ENCODE results near the gene ANKRD34A.
A peak's percentile ranks its signal among the peaks of the same experiment; 100 is the strongest.

DNA sequence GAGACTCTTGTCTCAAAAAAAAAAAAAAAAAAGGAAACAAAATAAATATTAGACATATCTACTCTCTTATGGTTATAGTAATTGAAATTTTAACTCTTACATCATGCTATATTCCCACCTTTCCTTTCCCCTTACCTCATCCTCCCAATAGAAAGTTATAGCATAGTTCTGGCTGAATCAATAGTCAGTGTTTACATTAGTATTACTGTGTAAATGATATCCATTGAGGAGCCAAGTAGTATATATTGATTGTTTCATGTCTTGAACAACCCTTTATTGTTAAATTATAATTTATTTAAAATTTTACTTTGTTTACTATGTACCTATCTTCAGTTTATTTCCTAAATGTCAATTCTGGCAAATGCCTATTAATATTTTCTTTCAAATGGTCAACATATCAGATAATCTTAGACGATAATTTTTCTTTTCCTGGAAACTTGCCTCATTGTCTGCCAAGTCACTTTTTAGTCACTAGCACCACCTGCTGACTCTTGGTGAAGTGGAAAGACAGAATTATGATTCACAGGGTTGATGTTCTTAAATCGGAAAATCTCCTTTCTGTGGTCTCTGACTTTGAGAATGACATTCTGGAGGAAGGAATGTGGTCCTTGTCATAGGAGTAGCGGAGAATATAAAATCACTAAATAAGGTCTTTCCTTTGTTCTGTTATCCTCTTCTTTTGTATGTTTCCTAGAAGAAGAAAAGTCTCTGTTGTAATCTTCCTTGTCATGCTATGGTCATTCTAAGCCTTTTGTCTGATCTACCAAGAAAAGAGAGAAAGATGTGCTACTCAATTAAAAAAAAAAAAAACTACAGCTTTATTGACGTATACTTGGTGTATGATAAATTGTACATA lies 48.6 kb upstream of the ANKRD34A start:
- TF ChIP-seq CTCF (IDR thresholded peaks at IDR 0.05; ENCODE audit: low read depth, low read length, missing input control), result peak; percentile 76
- TF ChIP-seq, protein P1, sequence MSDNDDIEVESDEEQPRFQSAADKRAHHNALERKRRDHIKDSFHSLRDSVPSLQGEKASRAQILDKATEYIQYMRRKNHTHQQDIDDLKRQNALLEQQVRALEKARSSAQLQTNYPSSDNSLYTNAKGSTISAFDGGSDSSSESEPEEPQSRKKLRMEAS (IDR thresholded peaks at IDR 0.05), result no peak
- no peak for TF ChIP-seq ATF3 (IDR thresholded peaks at IDR 0.05)
- no peak for TF ChIP-seq RXRA (IDR thresholded peaks at IDR 0.05)
- no peak for TF ChIP-seq REST (IDR thresholded peaks at IDR 0.05)
- no peak for TF ChIP-seq ZBTB33 (IDR thresholded peaks at IDR 0.05)
- TF ChIP-seq TAF1 (conservative IDR thresholded peaks at IDR 0.05), result no peak
- TF ChIP-seq YY1 (IDR thresholded peaks at IDR 0.05), result no peak
- no peak for TF ChIP-seq SP1 (IDR thresholded peaks at IDR 0.05)
- no peak for TF ChIP-seq JUND (IDR thresholded peaks at IDR 0.05)
- TF ChIP-seq FOXA1 (IDR thresholded peaks at IDR 0.05), result no peak
- no peak for TF ChIP-seq GABPA (IDR thresholded peaks at IDR 0.05 in 1 of 2, conservative IDR thresholded peaks at IDR 0.05 in 1 of 2)
- peak; percentile 95 to 96 for TF ChIP-seq RAD21 (IDR thresholded peaks at IDR 0.05)

Data from liver (tissue), 3 donors.